Transverse colon (tissue), 4 donors: Measurements from ENCODE around the gene GRB2. TPM values are rescaled to one million over a fixed set of nuclear protein-coding genes. Genes with fewer than 3 reads are reported as not detected.

Experiments
- DNase-seq: peaks from one replicate; pipeline ENCODE4 v3.0.0-alpha.2; 2019
- H3K27ac ChIP-seq, 4 donors: fragments of 200-600 bp; sonication (generic); 2 replicates each; pipeline ENCODE4 v1.5.1; 2016 to 2018; ENCODE audit warnings: inconsistent platforms in 4 of 4
- H3K27me3 ChIP-seq: fragments of 200-600 bp; sonication (generic); 2 replicates; pipeline ENCODE4 v1.5.1; 2017; ENCODE audit warnings: inconsistent platforms
- H3K36me3 ChIP-seq, 4 donors: fragments of 200-600 bp; sonication (generic); 2 replicates each; pipeline ENCODE4 v1.5.1; 2017 to 2019; ENCODE audit warnings: inconsistent platforms in 4 of 4
- H3K4me1 ChIP-seq, 4 donors: fragments of 200-600 bp; sonication (generic); 2 replicates each; pipeline ENCODE4 v1.5.1; 2017 to 2020; ENCODE audit warnings: inconsistent platforms in 4 of 4
- H3K4me3 ChIP-seq, 4 donors: fragments of 200-600 bp; sonication (generic); 1 replicate in 1 of 4; 2 replicates in 3 of 4; pipeline versions ENCODE4 v1.5.1 to v1.6.1; 2017 to 2019; ENCODE audit warnings: inconsistent platforms in 4 of 4
- H3K9me3 ChIP-seq, 2 donors: fragments of 200-600 bp; sonication (generic); 2 replicates each; pipeline ENCODE4 v1.5.1; 2017 to 2019; ENCODE audit warnings: inconsistent platforms in 2 of 2
- EP300 ChIP-seq: sonication (generic); formaldehyde crosslinking; IDR thresholded peaks from one replicate; pipeline ENCODE4 v1.6.1; 2017; ENCODE audit warnings: antibody characterized with exemption, low read depth
- POLR2A ChIP-seq: fragments of 450-650 bp; IDR thresholded peaks from one replicate; pipeline ENCODE4 v1.6.1; 2016; ENCODE audit warnings: antibody characterized with exemption, mild to moderate bottlenecking, moderate library complexity
- POLR2AphosphoS5 ChIP-seq, 3 donors: sonication (generic); formaldehyde crosslinking; IDR thresholded peaks; one replicate each; pipeline ENCODE4 v1.6.1; 2016; ENCODE audit warnings: antibody characterized with exemption in 3 of 3
- WGBS, 2 donors: methylation state at CpG; one replicate each; pipeline ENCODE4 v1.1.5; 2018; ENCODE audit warnings: low coverage in 1 of 2; 5-methylcytosine and 5-hydroxymethylcytosine counted together
- in situ Hi-C, 4 donors: fragments of 200-750 bp; cut with MboI; loops; one replicate each; pipeline versions ENCODE4 v1.15.0 to v1.15.1; 2017; ENCODE audit warnings: low sequenced_read_pairs in 3 of 4, low pct_ligation_motif_present in 1 of 4, low pct_unique_long_range_greater_than_20kb in 1 of 4
- intact Hi-C: fragments of 100-400 bp; cut with DNase I; formaldehyde crosslinking; loops from one replicate; pipeline ENCODE4 v1.15.1; 2023; ENCODE audit warnings: low total_unique reads
- total RNA-seq, 4 donors: library from RNA; depleted of rRNA; stranded (reverse); fragments of >200 nt; gene quantifications; one replicate each; pipeline ENCODE4 v1.1.0, GENCODE V29; 2016
- TF ChIP-seq, protein P1 (sequence below), 5 experiments: fragments of 200-600 bp in 3 of 5; fragments of 450-650 bp in 2 of 5; sonication (generic) in 3 of 5; IDR thresholded peaks; 1 replicate in 2 of 5; 2 replicates in 3 of 5; pipeline ENCODE4 v1.5.1; 2016 to 2017; ENCODE audit warnings: antibody characterized with exemption in 5 of 5, inconsistent platforms in 3 of 5, mild to moderate bottlenecking in 2 of 5, moderate library complexity in 1 of 5

Gene GRB2
- total RNA-seq, 4 donors from 2014 or later = 105 to 183 (median 136) TPM

DNA sequence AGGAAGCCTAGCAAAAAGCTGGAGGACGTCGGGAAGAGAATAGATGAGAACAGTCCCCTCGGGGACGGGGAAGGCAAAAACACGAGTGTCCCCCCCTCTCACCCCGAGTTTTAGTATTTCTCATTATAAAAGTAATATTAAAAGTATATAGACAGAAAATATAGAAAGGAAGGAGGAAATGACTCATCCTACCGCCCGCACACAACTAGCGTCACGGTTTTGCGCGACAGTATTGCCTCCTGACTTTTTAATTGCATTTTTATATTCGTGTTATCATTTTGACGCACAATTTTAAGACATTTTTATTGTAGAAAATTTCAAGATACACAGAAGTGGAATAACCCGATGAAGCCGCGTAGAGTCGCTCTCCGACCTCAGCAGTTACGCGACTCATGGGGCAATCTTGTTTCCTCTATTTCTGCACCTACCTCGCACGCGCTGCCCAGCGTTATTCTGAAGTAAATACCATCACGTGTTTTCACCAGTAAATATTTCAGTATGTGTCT is 115.6 kb downstream of the GRB2 start:
- H3K36me3 ChIP-seq = no peaks in the 10 kb centered on the region
- peaks cover 4 to 15% (median 9%) of the 10 kb centered on the region in 4 donors for H3K4me1 ChIP-seq
- TF ChIP-seq EP300 = no peak
- TF ChIP-seq POLR2AphosphoS5 (IDR thresholded peaks at IDR 0.05) = no peak
- TF ChIP-seq, protein P1, sequence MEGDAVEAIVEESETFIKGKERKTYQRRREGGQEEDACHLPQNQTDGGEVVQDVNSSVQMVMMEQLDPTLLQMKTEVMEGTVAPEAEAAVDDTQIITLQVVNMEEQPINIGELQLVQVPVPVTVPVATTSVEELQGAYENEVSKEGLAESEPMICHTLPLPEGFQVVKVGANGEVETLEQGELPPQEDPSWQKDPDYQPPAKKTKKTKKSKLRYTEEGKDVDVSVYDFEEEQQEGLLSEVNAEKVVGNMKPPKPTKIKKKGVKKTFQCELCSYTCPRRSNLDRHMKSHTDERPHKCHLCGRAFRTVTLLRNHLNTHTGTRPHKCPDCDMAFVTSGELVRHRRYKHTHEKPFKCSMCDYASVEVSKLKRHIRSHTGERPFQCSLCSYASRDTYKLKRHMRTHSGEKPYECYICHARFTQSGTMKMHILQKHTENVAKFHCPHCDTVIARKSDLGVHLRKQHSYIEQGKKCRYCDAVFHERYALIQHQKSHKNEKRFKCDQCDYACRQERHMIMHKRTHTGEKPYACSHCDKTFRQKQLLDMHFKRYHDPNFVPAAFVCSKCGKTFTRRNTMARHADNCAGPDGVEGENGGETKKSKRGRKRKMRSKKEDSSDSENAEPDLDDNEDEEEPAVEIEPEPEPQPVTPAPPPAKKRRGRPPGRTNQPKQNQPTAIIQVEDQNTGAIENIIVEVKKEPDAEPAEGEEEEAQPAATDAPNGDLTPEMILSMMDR (IDR thresholded peaks at IDR 0.05) = peak in 3 of 5 experiments; percentile 13 to 27 (median 21)
- TF ChIP-seq POLR2A = no peak
- H3K27me3 ChIP-seq = no peaks in the 10 kb centered on the region
- H3K9me3 ChIP-seq = no peaks in the 10 kb centered on the region
- in situ Hi-C loops (no loop called here), intact Hi-C loops (loop anchor here (5.0 kb wide), 1 partner anchor 402 kb away; no protein-coding TSS in a partner anchor)
- 3% methylated on average over 26 of the region's 26 CpGs for WGBS, 2 donors
- peak overlapping the region; percentile 94 to 98 (median 96) for H3K27ac ChIP-seq
- H3K4me3 ChIP-seq = peak overlapping the region; percentile 56 to 74 (median 58)
- peak; percentile 79 for DNase-seq

DNA sequence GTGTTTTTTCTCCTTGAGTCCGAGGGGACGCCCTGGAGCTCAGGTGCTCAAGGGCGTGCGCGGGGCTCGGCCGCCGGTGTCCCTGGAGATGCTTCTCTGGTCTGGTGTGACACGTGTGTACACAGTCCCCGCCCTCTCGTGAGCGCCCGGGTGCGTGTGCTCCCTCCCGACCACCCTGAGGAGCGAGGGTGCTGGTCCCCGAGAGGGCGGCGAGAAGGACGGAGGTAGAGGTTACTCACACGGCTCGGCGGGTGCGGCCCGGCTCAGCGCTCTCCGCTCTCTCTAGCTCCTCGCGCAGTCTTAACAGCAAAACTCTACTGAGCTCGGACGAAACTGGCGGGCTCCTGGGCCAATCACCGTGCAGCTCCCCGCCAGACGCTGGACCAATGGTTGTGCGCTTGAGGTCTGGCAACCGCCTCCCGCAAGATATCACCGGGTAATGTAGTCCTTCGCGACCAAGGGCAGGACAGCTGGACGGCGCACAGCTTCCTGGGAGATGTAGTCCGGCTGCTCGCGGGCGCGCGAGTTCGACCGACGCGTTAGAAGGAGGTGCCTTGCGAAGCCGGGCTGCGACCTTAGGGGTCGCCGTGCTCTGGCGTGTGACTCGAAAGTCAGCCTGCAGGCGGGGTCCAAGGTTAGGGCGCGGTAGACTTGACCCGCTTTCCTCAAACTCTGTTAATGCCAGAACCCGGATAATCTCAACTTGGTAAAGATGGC is 116.2 kb downstream of the GRB2 start, which contains the start of gene SLC25A19:
Gene SLC25A19, minus strand, starts transcription at position 319 of the 717 bp plus-strand sequence. CDS start 2,669 bp downstream, outside the sequence.
- H3K27me3 ChIP-seq = no peaks in the 10 kb centered on the region
- H3K27ac ChIP-seq = peak within 1 kb of the TSS; percentile 94 to 98 (median 96)
- peak; percentile 98 for DNase-seq
- in situ Hi-C loops (no loop called here), intact Hi-C loops (no loop called here)
- no peaks in the 10 kb centered on the region for H3K36me3 ChIP-seq
- peaks cover 4 to 15% (median 9%) of the 10 kb centered on the region in 4 donors for H3K4me1 ChIP-seq
- H3K4me3 ChIP-seq = peak within 1 kb of the TSS; percentile 56 to 74 (median 58)
- H3K9me3 ChIP-seq = no peaks in the 10 kb centered on the region
- WGBS, 2 donors = 0% methylated on average over 1 to 65 of the region's 65 CpGs
- TF ChIP-seq POLR2A (peak; percentile 94), POLR2AphosphoS5 (IDR thresholded peaks at IDR 0.05) (peak; percentile 86 to 97 (median 97))
- TF ChIP-seq, protein P1 (IDR thresholded peaks at IDR 0.05) = no peak

DNA sequence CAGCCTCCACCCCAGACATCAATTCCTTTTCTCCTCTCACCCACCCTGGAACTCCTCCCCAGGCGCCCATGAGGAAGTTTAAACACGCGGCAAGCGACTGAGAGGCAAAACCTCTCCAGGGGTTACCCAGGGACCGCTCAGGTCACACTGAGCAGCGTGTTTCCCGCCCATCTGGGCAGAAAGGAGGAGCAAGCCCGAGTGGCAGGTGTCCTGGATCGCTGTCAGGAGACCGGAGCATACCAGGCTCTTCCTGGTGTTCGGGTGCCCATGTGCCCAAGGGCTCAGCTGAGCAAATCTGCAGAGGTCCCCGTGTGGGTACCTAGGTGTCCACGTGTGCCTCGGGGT is 116.7 kb downstream of the GRB2 start:
- Histone ChIP-seq H3K4me1 (peaks cover 4 to 15% (median 9%) of the 10 kb centered on the region in 4 donors), H3K4me3 (peak overlapping the region; percentile 56 to 74 (median 58)), H3K27ac (peak overlapping the region; percentile 94 to 98 (median 96)), H3K27me3 (no peaks in the 10 kb centered on the region), H3K36me3 (no peaks in the 10 kb centered on the region), H3K9me3 (no peaks in the 10 kb centered on the region)
- in situ Hi-C loops (no loop called here), intact Hi-C loops (no loop called here)
- TF ChIP-seq, protein P1 (IDR thresholded peaks at IDR 0.05) = no peak
- no peak for TF ChIP-seq POLR2A
- 0% methylated on average over 4 to 14 of the region's 14 CpGs for WGBS, 2 donors
- DNase-seq = peak; percentile 67

DNA sequence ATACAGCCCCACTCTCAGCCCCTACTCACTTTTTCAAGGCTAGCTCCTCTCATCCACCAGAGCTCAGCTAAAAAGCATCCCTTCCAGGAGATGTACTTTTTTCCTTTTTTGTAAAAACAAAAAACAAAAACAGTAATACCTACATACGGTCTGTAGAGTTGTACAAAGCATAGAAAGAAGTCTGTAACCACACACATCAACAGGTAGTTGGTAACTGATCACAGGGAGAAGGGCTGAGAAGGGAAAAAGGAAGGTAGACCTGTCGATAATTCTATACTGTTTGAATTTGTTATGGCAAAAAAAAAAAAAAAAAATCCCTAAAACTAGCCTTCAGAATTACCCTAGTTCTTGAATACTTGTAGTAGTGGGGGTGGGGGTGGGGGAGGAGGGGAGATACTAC is 117.1 kb downstream of the GRB2 start:
- H3K9me3 ChIP-seq = no peaks in the 10 kb centered on the region
- intact Hi-C loops = no loop called here
- WGBS, 2 donors = 15 to 17% methylated on average over 2 of the region's 2 CpGs
- in situ Hi-C loops = no loop called here
- no peaks in the 10 kb centered on the region for H3K27me3 ChIP-seq
- TF ChIP-seq POLR2AphosphoS5 (IDR thresholded peaks at IDR 0.05) = no peak
- TF ChIP-seq, protein P1 (IDR thresholded peaks at IDR 0.05) = no peak
- no peak for TF ChIP-seq EP300
- no peak for TF ChIP-seq POLR2A
- DNase-seq = no peak
- H3K4me1 ChIP-seq = peaks cover 4 to 15% (median 9%) of the 10 kb centered on the region in 4 donors
- no peaks in the 10 kb centered on the region for H3K36me3 ChIP-seq
- peak overlapping the region; percentile 94 to 98 (median 96) for H3K27ac ChIP-seq
- H3K4me3 ChIP-seq = peak overlapping the region in 3 of 4 donors; percentile 56 to 74 (median 59)
